Prostate gland (tissue), 2 donors: ENCODE measurements around the gene ZFP36L1.
A peak's percentile ranks its signal among the peaks of the same experiment; 100 is the strongest.

Experiments
- CTCF ChIP-seq, 4 experiments: fragments of 200-600 bp in 2 of 4; fragments of 450-650 bp in 2 of 4; sonication (generic) in 2 of 4; IDR thresholded peaks; 1 replicate in 3 of 4; 2 replicates in 1 of 4; pipeline ENCODE4 v1.5.1; 2016 to 2019; ENCODE audit warnings: antibody characterized with exemption in 4 of 4, mild to moderate bottlenecking in 2 of 4, moderate library complexity in 2 of 4
- POLR2A ChIP-seq: fragments of 450-650 bp; IDR thresholded peaks from one replicate; pipeline ENCODE4 v1.6.1; 2016; ENCODE audit warnings: antibody characterized with exemption, mild to moderate bottlenecking

DNA sequence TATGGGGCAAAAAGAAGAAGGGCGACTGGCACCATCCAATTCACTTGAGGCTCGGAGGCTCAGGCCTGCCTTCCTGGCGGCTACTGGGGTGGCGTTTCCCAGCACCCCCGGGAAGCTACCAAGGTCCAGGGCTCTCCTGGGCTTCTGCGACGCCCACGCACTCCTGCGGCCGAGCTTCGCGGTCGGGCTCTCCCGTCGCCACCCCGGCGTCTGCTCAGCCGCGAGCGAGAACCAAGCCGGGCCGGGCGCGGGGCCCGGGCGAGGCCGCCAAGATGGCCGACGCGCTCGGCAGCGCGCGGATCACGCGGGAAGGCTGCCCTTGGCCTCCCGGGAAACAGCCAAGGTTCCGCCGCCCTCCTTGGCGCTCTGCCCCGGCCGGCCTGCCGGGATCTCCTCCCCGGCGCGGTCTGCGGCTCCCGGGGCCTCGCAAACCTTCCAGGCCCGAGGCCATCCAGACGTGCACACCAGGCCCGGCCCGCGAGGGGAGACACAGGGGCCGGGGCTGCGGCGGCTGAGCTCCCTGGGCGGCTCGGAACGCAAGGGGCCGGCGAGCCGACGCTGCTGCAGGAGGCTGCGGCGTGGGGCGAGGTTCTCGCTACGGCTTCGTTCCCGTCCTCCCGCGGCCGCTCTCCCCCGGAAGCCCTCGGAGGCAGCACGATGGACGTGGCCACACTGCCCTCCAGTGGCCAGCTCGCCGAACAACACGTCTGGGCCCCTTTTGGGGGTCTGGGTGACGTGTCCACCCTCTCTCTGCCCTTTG lies 23.5 kb upstream of the ZFP36L1 start:
- TF ChIP-seq CTCF (IDR thresholded peaks at IDR 0.05): peak; percentile 92 to 99 (median 97)
- peak; percentile 43 for TF ChIP-seq POLR2A
